IPS DF 6.9 (cell line): ENCODE results near the gene TM2D3.
A peak's percentile ranks its signal among the peaks of the same experiment; 100 is the strongest.
"Not testable (repeated sequence)": the region's sequence is repeated elsewhere in the genome, so short reads cannot be mapped to it uniquely, and the experiment has no call there.

ENCODE experiments used
- DNase-seq: peaks from one replicate; pipeline ENCODE4 v3.0.0-alpha.2; 2013; ENCODE audit warnings: low read depth, low spot score
- H3K27ac ChIP-seq: one replicate; pipeline ENCODE4 v1.5.1; 2013; ENCODE audit warnings: low read length, control low read depth
- H3K27me3 ChIP-seq: 2 replicates; pipeline ENCODE4 v1.6.1; 2013; ENCODE audit warnings: mild to moderate bottlenecking, low read length; ENCODE audit not compliant: control insufficient read depth, insufficient read depth
- H3K36me3 ChIP-seq: 2 replicates; pipeline ENCODE4 v1.6.1; 2013; ENCODE audit warnings: low read length; ENCODE audit not compliant: control insufficient read depth, insufficient read depth
- H3K4me1 ChIP-seq: 2 replicates; pipeline ENCODE4 v1.6.1; 2013; ENCODE audit warnings: low read length; ENCODE audit not compliant: control insufficient read depth, insufficient read depth
- H3K4me3 ChIP-seq: 2 replicates; pipeline ENCODE4 v1.5.1; 2013; ENCODE audit warnings: mild to moderate bottlenecking, low read length
- H3K9me3 ChIP-seq: 2 replicates; pipeline ENCODE4 v1.6.1; 2013; ENCODE audit warnings: low read length, inconsistent platforms; ENCODE audit not compliant: control insufficient read depth, insufficient read depth
- WGBS: extraction: QIAGEN DNeasy Blood & Tissue Kit; methylation state at CpG from one replicate; pipeline ENCODE4 v1.1.7; 2013; ENCODE audit warnings: mixed read lengths, missing lambda C conversion rate; ENCODE audit not compliant: insufficient read length, insufficient coverage; 5-methylcytosine and 5-hydroxymethylcytosine counted together

TM2D3 gene

GRCh38 chr15:101642361-101642760 lies 9.8 kb downstream of the TM2D3 start:
- Histone ChIP-seq H3K27me3 (no peaks in the 10 kb centered on the region), H3K27ac (no peak overlapping the region), H3K9me3 (no peaks in the 10 kb centered on the region), H3K4me3 (no peak overlapping the region), H3K36me3 (peaks cover 4% of the 10 kb centered on the region), H3K4me1 (no peaks in the 10 kb centered on the region)
- WGBS, result no CpG with 5 or more reads among the region's 11 CpGs
- no peak for DNase-seq

- no peak for DNase-seq
- Histone ChIP-seq H3K27ac (no peak overlapping the region), H3K36me3 (peaks cover 4% of the 10 kb centered on the region)
These were observed 10.3 kb downstream of the TM2D3 start for GRCh38 chr15:101641894-101642293.

GRCh38 chr15:101641129-101641764 lies 10.9 kb downstream of the TM2D3 start:
- H3K36me3 ChIP-seq, result peaks cover 4% of the 10 kb centered on the region

More at GRCh38 chr15:101641894-101642293, 10.3 kb downstream of the TM2D3 start:
- no peak overlapping the region for H3K4me3 ChIP-seq
- no peaks in the 10 kb centered on the region for H3K27me3 ChIP-seq
- no peaks in the 10 kb centered on the region for H3K4me1 ChIP-seq
- no peaks in the 10 kb centered on the region for H3K9me3 ChIP-seq
- WGBS, result no CpG with 5 or more reads among the region's 1 CpG

GRCh38 chr15:101639667-101640066 lies 12.5 kb downstream of the TM2D3 start:
- H3K4me3 ChIP-seq, result no peak overlapping the region
- H3K36me3 ChIP-seq, result peaks cover 4% of the 10 kb centered on the region
- no CpG with 5 or more reads among the region's 4 CpGs for WGBS
- no peak for DNase-seq
- no peaks in the 10 kb centered on the region for H3K27me3 ChIP-seq
- H3K9me3 ChIP-seq, result no peaks in the 10 kb centered on the region
- no peak overlapping the region for H3K27ac ChIP-seq
- H3K4me1 ChIP-seq, result no peaks in the 10 kb centered on the region

More at GRCh38 chr15:101641129-101641764, 10.9 kb downstream of the TM2D3 start:
- no peak overlapping the region for H3K27ac ChIP-seq
- no CpG with 5 or more reads among the region's 8 CpGs for WGBS
- H3K27me3 ChIP-seq, result no peaks in the 10 kb centered on the region
- DNase-seq, result peak; percentile 54
- no peaks in the 10 kb centered on the region for H3K4me1 ChIP-seq
- no peak overlapping the region for H3K4me3 ChIP-seq
- H3K9me3 ChIP-seq, result no peaks in the 10 kb centered on the region

GRCh38 chr15:101637919-101638318 lies 14.3 kb downstream of the TM2D3 start:
- Histone ChIP-seq H3K36me3 (no peaks in the 10 kb centered on the region), H3K4me1 (no peaks in the 10 kb centered on the region), H3K9me3 (no peaks in the 10 kb centered on the region), H3K27me3 (no peaks in the 10 kb centered on the region), H3K4me3 (no peak overlapping the region), H3K27ac (no peak overlapping the region)
- no peak for DNase-seq
- no CpG with 5 or more reads among the region's 3 CpGs for WGBS

- no CpG with 5 or more reads among the region's 6 CpGs for WGBS
- Histone ChIP-seq H3K36me3 (no peaks in the 10 kb centered on the region), H3K27ac (no peak overlapping the region), H3K27me3 (no peaks in the 10 kb centered on the region), H3K4me3 (no peak overlapping the region), H3K4me1 (no peaks in the 10 kb centered on the region), H3K9me3 (no peaks in the 10 kb centered on the region)
- DNase-seq, result no peak
These were observed 14.7 kb downstream of the TM2D3 start for GRCh38 chr15:101637516-101637915.

- Histone ChIP-seq H3K27ac (no peak overlapping the region), H3K36me3 (no peaks in the 10 kb centered on the region), H3K4me1 (no peaks in the 10 kb centered on the region), H3K9me3 (no peaks in the 10 kb centered on the region), H3K27me3 (no peaks in the 10 kb centered on the region), H3K4me3 (no peak overlapping the region)
- no CpG with 5 or more reads among the region's 3 CpGs for WGBS
- no peak for DNase-seq
These were observed 15.1 kb downstream of the TM2D3 start for GRCh38 chr15:101637038-101637437.

- no peaks in the 10 kb centered on the region for H3K9me3 ChIP-seq
- no peak for DNase-seq
- H3K4me3 ChIP-seq, result no peak overlapping the region
- H3K36me3 ChIP-seq, result no peaks in the 10 kb centered on the region
- H3K4me1 ChIP-seq, result no peaks in the 10 kb centered on the region
- no CpG with 5 or more reads among the region's 7 CpGs for WGBS
- H3K27ac ChIP-seq, result no peak overlapping the region
- H3K27me3 ChIP-seq, result no peaks in the 10 kb centered on the region
These were observed 16.0 kb downstream of the TM2D3 start for GRCh38 chr15:101635944-101636727.

GRCh38 chr15:101633356-101633755 lies 18.8 kb downstream of the TM2D3 start:
- WGBS, result no CpG with 5 or more reads among the region's 3 CpGs
- DNase-seq, result no peak
- H3K36me3 ChIP-seq, result no peaks in the 10 kb centered on the region
- no peaks in the 10 kb centered on the region for H3K9me3 ChIP-seq
- no peak overlapping the region for H3K4me3 ChIP-seq
- H3K4me1 ChIP-seq, result no peaks in the 10 kb centered on the region
- H3K27me3 ChIP-seq, result no peaks in the 10 kb centered on the region
- no peak overlapping the region for H3K27ac ChIP-seq

- DNase-seq, H3K9me3 ChIP-seq, H3K36me3 ChIP-seq, H3K4me1 ChIP-seq, H3K4me3 ChIP-seq, H3K27ac ChIP-seq, H3K27me3 ChIP-seq: not testable (repeated sequence)
- no CpG with 5 or more reads among the region's 15 CpGs for WGBS
These were observed 25.5 kb downstream of the TM2D3 start for GRCh38 chr15:101626729-101627128.
